Prostate gland (tissue), 2 donors: ENCODE data around the gene ITM2C. TPM values are rescaled to one million over a fixed set of nuclear protein-coding genes. Genes with fewer than 3 reads are reported as not detected.

Experiments used
- DNase-seq: peaks from one replicate; pipeline ENCODE4 v3.0.0-alpha.2; 2019; ENCODE audit warnings: low spot score
- H3K27ac ChIP-seq, 2 donors: fragments of 200-600 bp; sonication (generic); 2 replicates each; pipeline ENCODE4 v1.5.1; 2017 to 2019
- H3K27me3 ChIP-seq: fragments of 200-600 bp; sonication (generic); replicated peaks from 2 replicates; pipeline ENCODE4 v1.5.1; 2019; ENCODE audit not compliant: insufficient read depth
- H3K36me3 ChIP-seq, 2 donors: fragments of 200-600 bp; sonication (generic); 1 replicate in 1 of 2; 2 replicates in 1 of 2; pipeline versions ENCODE4 v1.5.1 to v1.8.1; 2017 to 2019
- H3K4me1 ChIP-seq: fragments of 200-600 bp; sonication (generic); replicated peaks from 2 replicates; pipeline ENCODE4 v1.5.1; 2019
- H3K4me3 ChIP-seq, 2 donors: fragments of 200-600 bp; sonication (generic); 2 replicates each; pipeline ENCODE4 v1.5.1; 2017 to 2019
- H3K9me3 ChIP-seq: fragments of 200-600 bp; sonication (generic); 2 replicates; pipeline ENCODE4 v1.5.1; 2017
- POLR2A ChIP-seq: fragments of 450-650 bp; IDR thresholded peaks from one replicate; pipeline ENCODE4 v1.6.1; 2016; ENCODE audit warnings: antibody characterized with exemption, mild to moderate bottlenecking
- POLR2AphosphoS5 ChIP-seq: sonication (generic); formaldehyde crosslinking; IDR thresholded peaks from one replicate; pipeline ENCODE4 v1.6.1; 2017; ENCODE audit warnings: antibody characterized with exemption
- WGBS: methylation state at CpG from one replicate; pipeline ENCODE4 v1.1.5; 2018; 5-methylcytosine and 5-hydroxymethylcytosine counted together
- intact Hi-C: fragments of 100-400 bp; cut with DNase I; formaldehyde crosslinking; loops from one replicate; pipeline ENCODE4 v1.14.2; 2022
- total RNA-seq, 2 donors: library from RNA; depleted of rRNA; stranded (reverse); fragments of >200 nt; gene quantifications; one replicate each; pipeline ENCODE4 v1.1.0, GENCODE V29; 2016
- TF ChIP-seq, protein P1 (sequence below), 4 experiments: fragments of 200-600 bp in 2 of 4; fragments of 450-650 bp in 2 of 4; sonication (generic) in 2 of 4; IDR thresholded peaks; 1 replicate in 3 of 4; 2 replicates in 1 of 4; pipeline ENCODE4 v1.5.1; 2016 to 2019; ENCODE audit warnings: antibody characterized with exemption in 4 of 4, mild to moderate bottlenecking in 2 of 4, moderate library complexity in 2 of 4

ITM2C gene
- total RNA-seq, 2 donors from 2014 or later = 104 to 137 TPM

GRCh38 chr2:230893338-230893737 is 28.6 kb downstream of the ITM2C start:
- 53% methylated on average over 6 of the region's 6 CpGs for WGBS
- H3K27me3 ChIP-seq = no peaks in the 10 kb centered on the region
- TF ChIP-seq, protein P1, sequence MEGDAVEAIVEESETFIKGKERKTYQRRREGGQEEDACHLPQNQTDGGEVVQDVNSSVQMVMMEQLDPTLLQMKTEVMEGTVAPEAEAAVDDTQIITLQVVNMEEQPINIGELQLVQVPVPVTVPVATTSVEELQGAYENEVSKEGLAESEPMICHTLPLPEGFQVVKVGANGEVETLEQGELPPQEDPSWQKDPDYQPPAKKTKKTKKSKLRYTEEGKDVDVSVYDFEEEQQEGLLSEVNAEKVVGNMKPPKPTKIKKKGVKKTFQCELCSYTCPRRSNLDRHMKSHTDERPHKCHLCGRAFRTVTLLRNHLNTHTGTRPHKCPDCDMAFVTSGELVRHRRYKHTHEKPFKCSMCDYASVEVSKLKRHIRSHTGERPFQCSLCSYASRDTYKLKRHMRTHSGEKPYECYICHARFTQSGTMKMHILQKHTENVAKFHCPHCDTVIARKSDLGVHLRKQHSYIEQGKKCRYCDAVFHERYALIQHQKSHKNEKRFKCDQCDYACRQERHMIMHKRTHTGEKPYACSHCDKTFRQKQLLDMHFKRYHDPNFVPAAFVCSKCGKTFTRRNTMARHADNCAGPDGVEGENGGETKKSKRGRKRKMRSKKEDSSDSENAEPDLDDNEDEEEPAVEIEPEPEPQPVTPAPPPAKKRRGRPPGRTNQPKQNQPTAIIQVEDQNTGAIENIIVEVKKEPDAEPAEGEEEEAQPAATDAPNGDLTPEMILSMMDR (IDR thresholded peaks at IDR 0.05) = no peak
- TF ChIP-seq POLR2A = no peak
- no peak for TF ChIP-seq POLR2AphosphoS5
- DNase-seq = no peak
- H3K4me3 ChIP-seq = no peak overlapping the region
- no peaks in the 10 kb centered on the region for H3K9me3 ChIP-seq
- no peak overlapping the region for H3K27ac ChIP-seq
- intact Hi-C loops = no loop called here
- H3K4me1 ChIP-seq = no peaks in the 10 kb centered on the region
- no peaks in the 10 kb centered on the region for H3K36me3 ChIP-seq

DNA sequence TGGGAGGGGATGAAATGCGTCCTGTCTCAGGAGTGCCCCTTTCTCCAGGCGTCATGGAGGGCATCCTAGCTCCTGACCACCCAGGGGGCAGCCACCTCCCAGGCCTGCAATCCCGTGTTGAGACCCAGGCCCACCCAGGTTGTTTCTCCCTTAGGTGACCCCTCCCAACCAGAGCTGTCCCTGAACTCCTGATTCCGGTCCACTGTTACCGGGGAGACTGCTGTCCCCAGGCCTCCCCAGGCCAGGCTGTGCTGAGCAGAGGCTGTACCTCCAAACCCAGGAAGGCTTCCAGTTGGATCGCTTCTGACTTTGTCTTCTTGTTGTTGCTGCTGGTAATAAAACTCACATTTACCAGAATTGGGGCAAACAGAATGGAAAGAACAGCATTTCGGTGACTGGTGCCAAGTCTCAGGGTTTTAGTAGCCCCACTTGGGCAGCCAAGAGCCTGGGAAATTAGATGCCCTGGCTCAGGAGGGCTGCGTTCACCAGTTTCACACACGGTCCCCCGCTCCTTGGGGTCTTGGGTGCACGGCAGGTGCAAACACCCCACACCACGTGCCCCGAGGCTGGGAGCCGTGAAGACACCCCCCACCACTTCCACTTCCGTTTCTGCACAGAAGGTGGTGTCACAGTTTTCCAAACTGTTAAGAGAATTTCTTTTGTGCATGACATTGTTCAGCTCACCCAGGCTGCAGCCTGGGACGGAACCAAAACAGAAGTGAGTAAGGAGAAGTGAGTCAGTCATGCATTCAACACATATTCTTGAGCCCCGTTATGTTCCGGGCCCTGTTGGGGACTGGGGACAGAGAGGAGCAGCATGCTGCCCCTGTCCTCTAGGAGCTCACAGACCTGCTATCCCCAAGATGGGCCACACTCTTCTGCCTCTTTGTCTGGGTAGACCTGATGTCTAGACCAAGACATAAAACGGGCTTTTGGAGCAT is 29.4 kb downstream of the ITM2C start:
- no peak overlapping the region for H3K27ac ChIP-seq
- intact Hi-C loops = no loop called here
- no peaks in the 10 kb centered on the region for H3K27me3 ChIP-seq
- no peaks in the 10 kb centered on the region for H3K9me3 ChIP-seq
- TF ChIP-seq POLR2AphosphoS5 = no peak
- TF ChIP-seq POLR2A = no peak
- TF ChIP-seq, protein P1 (IDR thresholded peaks at IDR 0.05) = no peak
- WGBS = 65% methylated on average over 19 of the region's 19 CpGs
- no peaks in the 10 kb centered on the region for H3K4me1 ChIP-seq
- no peak for DNase-seq
- no peaks in the 10 kb centered on the region for H3K36me3 ChIP-seq
- H3K4me3 ChIP-seq = no peak overlapping the region

- no peak for TF ChIP-seq POLR2A
- TF ChIP-seq, protein P1 (IDR thresholded peaks at IDR 0.05) = no peak
- TF ChIP-seq POLR2AphosphoS5 = no peak
- intact Hi-C loops = no loop called here
- no peaks in the 10 kb centered on the region for H3K4me1 ChIP-seq
- H3K4me3 ChIP-seq = no peak overlapping the region
- WGBS = 50% methylated on average over 6 of the region's 6 CpGs
- DNase-seq = no peak
- no peaks in the 10 kb centered on the region for H3K9me3 ChIP-seq
- H3K27ac ChIP-seq = no peak overlapping the region
- no peaks in the 10 kb centered on the region for H3K36me3 ChIP-seq
- H3K27me3 ChIP-seq = no peaks in the 10 kb centered on the region
Measured at GRCh38 chr2:230895536-230896345, 31.0 kb downstream of the ITM2C start.

- DNase-seq = no peak
- no peaks in the 10 kb centered on the region for H3K4me1 ChIP-seq
- no peak overlapping the region for H3K27ac ChIP-seq
- TF ChIP-seq POLR2A (no peak), POLR2AphosphoS5 (no peak)
- TF ChIP-seq, protein P1 (IDR thresholded peaks at IDR 0.05) = no peak
- WGBS = 91% methylated on average over 19 of the region's 19 CpGs
- H3K9me3 ChIP-seq = no peaks in the 10 kb centered on the region
- no peak overlapping the region for H3K4me3 ChIP-seq
- no peaks in the 10 kb centered on the region for H3K27me3 ChIP-seq
- intact Hi-C loops = no loop called here
- H3K36me3 ChIP-seq = no peaks in the 10 kb centered on the region
Measured at GRCh38 chr2:230896346-230897115, 31.8 kb downstream of the ITM2C start.
